GM18502 (cell line): ENCODE data around the gene QTRT2.

Source experiments
- ATAC-seq: cut with Tn5 transposase; IDR thresholded peaks from one replicate; pipeline ENCODE4 v1.9.1; 2021; ENCODE audit warnings: mild to moderate bottlenecking; ENCODE audit not compliant: unreplicated experiment, poor library complexity

The QTRT2 gene

GRCh38 chr3:114076711-114077110 lies 20.2 kb downstream of the QTRT2 start:
- no peak for ATAC-seq

DNA sequence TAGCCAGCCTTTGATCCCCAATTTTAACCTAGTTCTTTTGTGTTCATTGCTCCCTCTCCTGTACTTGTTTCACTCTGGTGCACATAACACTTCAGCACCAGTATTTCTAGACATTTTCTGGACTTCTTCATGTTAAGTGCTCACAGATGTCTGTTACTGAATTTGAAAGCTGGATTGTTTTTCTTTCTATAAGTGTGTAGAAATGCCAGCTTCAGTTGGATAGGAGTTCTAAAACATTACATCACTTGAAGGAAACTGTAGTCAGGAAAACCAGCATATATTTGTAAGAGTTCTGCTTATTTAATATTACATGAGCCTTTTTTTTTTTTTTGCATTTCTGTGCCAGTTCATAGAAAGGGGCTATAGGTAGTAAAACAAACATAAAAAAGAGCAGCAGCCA lies 21.6 kb downstream of the QTRT2 start:
- ATAC-seq: no peak

DNA sequence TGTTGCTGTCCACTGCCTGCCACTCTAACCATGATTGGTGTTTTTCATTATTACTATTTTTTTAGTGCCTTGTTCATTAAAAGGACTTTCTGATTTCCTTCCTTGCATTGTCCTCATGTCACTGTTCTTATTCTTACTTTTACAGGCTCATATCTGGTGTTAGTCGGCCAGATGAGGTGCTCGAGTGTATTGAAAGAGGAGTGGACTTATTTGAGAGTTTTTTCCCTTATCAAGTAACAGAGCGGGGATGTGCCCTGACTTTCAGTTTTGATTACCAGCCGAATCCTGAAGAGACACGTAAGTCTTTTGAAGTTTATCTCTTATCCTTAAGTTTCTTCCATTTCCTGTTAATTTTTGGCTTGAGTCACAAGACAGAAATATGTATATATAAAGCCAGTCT lies 23.2 kb downstream of the QTRT2 start:
- ATAC-seq: no peak

DNA sequence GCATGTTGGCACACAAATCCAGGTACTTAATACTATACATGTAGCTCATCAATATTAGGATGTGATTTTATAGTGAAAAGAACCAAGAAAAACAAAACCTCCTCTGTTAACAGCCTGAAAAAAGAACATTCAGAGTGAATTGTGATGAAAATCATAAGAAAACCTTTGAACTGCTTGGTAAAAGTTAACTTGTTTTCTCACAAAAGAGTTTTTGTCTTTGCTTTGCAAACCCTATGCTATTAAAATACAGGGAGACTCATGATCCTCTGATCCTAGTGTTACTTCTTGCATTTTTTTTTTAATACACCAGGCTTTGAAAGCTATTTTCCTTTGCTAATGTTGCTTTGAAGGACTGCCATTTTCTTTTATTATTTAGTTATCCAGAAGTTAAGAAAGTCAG lies 23.7 kb downstream of the QTRT2 start:
- no peak for ATAC-seq

DNA sequence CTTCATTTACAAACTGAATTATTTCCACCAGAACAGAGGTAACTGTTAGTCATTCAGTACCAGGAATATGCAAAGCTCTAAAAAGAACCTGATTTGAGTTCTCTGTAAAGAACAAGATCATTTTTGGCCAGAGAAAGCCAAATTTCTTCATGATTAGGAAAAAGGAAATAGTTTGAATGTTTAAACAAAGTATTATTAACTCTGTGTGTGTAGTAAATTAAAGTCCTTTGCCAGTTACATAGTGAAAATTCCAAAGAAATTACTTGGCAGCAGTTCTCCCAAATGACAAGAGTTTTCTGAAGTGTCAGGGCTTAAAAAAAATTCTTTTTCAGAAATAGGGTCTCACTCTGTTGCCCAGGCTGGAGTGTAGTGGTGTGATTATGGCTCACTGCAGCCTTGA lies 24.5 kb downstream of the QTRT2 start:
- ATAC-seq: no peak

DNA sequence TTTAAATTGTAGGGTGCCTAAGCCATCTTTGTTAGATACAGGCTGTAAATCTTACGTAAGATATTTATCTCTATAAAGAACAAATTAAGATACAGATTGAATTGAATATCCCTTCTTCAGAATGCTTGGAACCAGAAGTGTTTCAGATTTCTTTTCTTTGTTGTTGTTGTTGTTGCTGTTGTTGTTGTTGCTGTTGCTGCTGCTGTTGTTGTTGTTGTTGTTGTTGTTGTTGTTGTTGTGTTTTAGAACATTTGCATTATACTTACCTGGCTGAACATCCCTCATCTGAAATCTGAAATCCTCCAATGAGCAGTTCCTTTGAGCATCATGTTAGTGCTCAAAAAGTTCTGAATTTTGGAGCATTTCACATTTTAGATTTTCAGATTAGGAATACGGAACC lies 26.6 kb downstream of the QTRT2 start:
- no peak for ATAC-seq

DNA sequence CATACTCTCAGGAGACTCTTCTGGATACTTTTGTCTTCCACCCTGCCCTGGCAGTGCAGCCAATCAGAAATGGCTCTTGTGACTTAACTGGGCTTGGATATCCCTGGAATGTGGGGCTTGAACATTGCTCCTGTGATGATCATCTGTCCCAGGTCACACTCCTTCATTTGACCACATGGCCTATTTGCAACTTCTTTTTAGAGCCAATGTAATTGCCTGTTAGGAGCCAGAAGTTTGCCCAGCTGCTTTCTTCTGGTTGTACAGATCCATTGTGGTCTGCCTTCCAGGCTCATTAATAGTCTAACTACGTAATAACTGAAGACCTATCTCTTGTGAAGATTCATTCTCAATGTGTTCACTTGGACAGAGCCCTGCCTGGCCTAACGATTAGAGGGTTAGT lies 29.8 kb downstream of the QTRT2 start:
- ATAC-seq: no peak

DNA sequence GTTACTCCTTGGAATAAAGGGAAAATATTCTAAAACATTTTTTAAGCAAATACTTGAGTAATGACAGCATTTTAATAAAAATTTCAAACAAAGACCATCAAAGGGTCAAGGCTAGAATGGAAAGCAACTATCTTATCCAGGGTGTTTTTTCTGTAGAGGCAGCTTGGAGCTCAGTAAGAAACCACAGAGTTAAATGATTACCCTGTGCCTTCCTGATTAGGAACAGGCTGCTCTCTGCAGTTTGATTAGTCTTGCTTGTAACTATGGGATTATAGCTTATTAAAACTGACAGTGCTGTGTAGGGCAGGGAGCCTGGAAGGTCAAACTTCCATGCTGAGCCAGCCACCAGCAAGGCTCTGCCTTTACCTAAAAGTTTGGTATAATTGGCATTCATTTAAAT lies 33.1 kb downstream of the QTRT2 start:
- ATAC-seq: no peak

GRCh38 chr3:114092151-114093015 lies 35.8 kb downstream of the QTRT2 start:
- no peak for ATAC-seq

DNA sequence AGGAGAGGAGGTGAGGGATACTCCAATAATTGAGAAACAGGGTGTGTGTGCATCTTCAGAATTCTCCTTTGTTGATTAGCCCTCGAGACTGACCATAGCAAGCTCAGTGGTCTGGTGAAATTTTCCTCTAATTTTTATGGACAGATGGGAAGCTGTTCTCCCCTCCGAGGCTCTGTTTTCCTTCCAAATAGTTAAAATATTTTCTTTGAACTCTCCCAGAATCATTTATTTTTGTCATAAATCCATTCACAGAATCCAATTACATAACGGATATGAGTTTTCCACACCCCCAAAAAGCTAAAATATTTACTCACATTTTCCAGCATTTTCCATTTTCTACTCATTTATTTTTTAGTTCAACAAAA lies 36.5 kb downstream of the QTRT2 start:
- ATAC-seq: no peak

DNA sequence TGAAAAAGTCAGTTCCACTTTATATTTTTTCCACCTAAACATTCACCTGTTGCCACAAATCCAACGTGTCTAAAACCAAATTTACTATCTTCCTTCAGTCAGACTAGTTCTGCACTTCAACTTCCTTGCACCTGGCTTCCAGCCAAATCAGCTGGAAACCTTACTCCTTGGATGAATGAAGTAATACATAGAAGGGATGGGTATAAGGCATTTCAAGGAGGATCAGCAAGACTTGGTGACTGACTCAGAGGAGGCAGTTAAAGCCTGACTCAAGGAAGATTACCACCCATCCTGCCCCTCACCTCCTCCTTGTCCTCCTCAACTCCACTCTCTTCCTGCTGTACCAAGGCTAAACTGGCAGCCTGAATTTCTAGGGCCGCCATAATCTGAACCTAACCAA lies 37.1 kb downstream of the QTRT2 start:
- ATAC-seq: no peak

DNA sequence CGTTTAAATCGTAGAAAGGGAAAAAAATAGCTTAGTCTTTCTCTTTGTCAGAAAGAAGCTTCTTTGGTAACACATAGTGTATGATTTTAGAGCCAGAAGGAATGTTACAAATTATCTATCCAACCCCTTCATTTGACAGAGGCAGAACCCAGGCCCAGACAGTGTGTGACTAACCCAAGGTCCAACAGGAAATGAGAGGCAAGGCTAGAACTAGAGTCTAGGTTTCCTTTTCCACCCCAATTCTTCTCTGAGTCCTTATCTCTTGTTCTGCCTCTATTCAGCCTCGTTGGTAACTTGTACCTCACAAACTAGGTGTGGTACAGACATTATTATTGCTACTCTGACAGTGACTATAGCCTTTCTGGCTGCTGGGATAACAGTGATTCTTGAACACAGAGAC lies 39.3 kb downstream of the QTRT2 start:
- ATAC-seq: no peak

DNA sequence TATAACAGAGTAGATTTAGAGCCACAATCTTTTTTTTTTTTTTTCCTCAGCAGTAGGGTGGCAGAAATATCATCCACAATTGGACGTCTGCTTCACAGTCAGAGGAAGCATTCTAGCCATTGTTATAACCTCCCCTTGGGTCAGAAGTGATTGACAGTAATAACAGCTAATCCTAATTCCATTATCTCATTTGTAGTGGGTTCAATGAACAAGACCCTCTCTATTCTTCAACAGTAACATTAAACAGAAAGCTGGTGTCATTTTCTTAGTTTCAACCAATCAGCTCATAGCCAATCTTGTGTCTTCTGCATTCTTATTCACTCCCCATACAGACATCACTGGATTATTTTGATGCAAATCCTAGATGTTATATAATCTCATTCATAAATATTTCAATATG lies 44.6 kb downstream of the QTRT2 start:
- ATAC-seq: no peak

- no peak for ATAC-seq
These were observed 46.6 kb downstream of the QTRT2 start for GRCh38 chr3:114103181-114103580.

GRCh38 chr3:114103858-114104257 lies 47.3 kb downstream of the QTRT2 start:
- ATAC-seq: no peak

DNA sequence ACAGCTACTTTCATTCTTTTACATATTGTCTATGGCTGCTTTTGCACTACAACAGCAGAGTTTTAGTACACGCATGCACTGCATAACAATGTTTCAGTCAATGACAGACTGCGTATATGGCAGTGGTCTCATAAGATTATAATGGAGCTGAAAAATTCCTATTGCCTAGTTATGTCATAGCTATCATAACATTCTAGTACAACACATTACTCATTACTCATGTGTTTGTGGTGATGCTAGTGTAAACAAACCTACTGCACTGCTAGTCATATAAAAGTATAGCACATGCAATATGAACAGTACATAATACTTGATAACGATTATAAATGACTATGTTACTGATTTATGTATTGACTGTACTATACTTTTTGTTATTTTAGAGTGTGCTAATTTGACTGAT lies 47.9 kb downstream of the QTRT2 start:
- ATAC-seq: no peak

DNA sequence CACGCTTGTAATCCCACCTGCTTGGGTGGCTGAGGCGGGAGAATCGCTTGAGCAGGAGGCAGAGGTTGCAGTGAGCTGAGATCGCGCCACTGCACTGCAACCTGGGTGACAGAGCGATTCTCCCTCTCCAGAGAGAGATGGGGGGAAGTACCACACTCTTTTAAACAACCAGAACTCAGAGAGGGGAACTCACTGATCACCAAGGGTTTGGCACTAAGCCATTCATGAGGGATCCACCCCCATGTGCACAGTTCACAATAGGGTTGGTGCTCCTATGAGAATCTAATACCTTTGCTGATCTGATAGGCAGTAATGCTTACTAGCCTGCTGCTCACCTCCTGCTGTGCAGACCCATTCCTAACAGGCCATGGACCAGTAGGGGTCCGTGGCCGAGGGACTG lies 51.6 kb downstream of the QTRT2 start:
- ATAC-seq: no peak

- no peak for ATAC-seq
These were observed 53.9 kb downstream of the QTRT2 start for GRCh38 chr3:114110439-114110838.

DNA sequence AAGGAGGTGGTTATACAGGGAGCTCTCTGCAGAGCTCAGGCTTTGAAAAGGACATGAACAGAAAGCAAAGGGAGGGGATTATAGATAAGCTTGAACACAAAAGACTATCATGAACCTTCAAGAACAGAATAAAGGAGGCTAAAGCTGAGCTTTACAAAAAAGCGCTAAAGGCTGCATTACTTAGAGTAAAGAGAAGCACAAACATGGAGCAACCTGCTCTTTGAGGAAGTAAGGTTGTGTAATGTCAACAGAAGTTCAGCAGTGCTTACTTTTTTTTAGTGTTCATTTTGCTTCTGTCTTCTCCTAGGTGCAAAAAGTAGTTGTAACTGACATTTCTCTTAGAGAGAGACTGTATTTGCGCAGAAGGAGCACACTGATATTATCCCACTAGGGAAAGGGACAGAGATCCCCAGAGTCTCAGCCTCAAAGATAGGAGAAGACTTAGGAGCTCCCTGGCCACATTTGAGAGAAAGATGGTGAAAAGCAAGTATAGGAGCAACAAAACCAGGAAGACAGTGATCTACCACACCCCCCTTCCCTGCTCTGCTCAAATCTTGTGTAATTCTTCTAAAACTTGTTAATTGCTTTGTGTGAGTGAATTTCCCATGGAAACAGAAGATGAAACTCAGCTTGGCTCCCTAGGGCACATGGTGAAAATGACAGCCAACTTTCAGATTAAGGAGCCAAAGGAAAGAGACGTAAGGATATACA lies 54.7 kb downstream of the QTRT2 start:
- no peak for ATAC-seq

- no peak for ATAC-seq
These were observed 56.2 kb downstream of the QTRT2 start for GRCh38 chr3:114112696-114113095.

GRCh38 chr3:114114719-114115118 lies 58.2 kb downstream of the QTRT2 start:
- no peak for ATAC-seq

- no peak for ATAC-seq
These were observed 58.6 kb downstream of the QTRT2 start for GRCh38 chr3:114115143-114115542.
